ENCODE data around the gene SPEN. TPM values are rescaled to one million over a fixed set of nuclear protein-coding genes. Genes with fewer than 3 reads are reported as not detected.
A peak's percentile ranks its signal among the peaks of the same experiment; 100 is the strongest.

SPEN gene
- total and polyA plus RNA-seq, 10 of the 15 experiments (the other 5 are each of a cell fraction or from before 2014, with no cell fraction given), result 5.2 to 58.7 (median 20.1) TPM

- no peak for TF ChIP-seq ZBTB40 (IDR thresholded peaks at IDR 0.05; ENCODE audit: borderline replicate concordance)
- TF ChIP-seq TCF3 (IDR thresholded peaks at IDR 0.05; ENCODE audit: borderline replicate concordance, insufficient read depth, low read depth, low read length), result no peak
Measured at GRCh38 chr1:15942661-15943327, 95.3 kb downstream of the SPEN start (continued).

- peaks cover 10% of the 10 kb centered on the region for H3K4me1 ChIP-seq (ENCODE audit: control insufficient read depth, insufficient read depth, low read length)
- peaks cover 4% of the 10 kb centered on the region; the same call in 1 of the 2 replicates for H3K79me2 ChIP-seq (ENCODE audit: control insufficient read depth, insufficient read depth, low read length)
- ChIA-PET RAD21 (ENCODE audit: unreplicated experiment) (interaction anchor here (0.5 kb wide), 1 partner anchor 145 kb away, joined by 3 read pairs; no protein-coding TSS in a partner anchor), POLR2A (no interaction called here), CTCF (no interaction called here), SMC1A (ENCODE audit: uncharacterized antibody, unreplicated experiment) (no interaction called here)
- H4K20me1 ChIP-seq (ENCODE audit: control insufficient read depth, insufficient read depth), result no peaks in the 10 kb centered on the region
- H3K36me3 ChIP-seq (ENCODE audit: control insufficient read depth in 2 of 2, insufficient read depth in 2 of 2, low read length in 1 of 2), result peaks cover 14 to 81% of the 10 kb centered on the region in 2 experiments
- over 99% methylated on average over 27 of the region's 33 CpGs for WGBS (ENCODE audit: insufficient coverage, insufficient replicate concordance, low lambda C conversion rate, missing lambda C conversion rate)
- H3K4me3 ChIP-seq, result no peak overlapping the region
- ATAC-seq (no peak), DNase-seq (ENCODE audit: low read depth, low spot score) (no peak), FAIRE-seq (no peak)
- intact Hi-C loops (cut with micrococcal nuclease; ENCODE audit: unreplicated experiment), result loop anchor here (10.0 kb wide), 1 partner anchor 111 kb away; no protein-coding TSS in a partner anchor
- no peak overlapping the region for H3K9ac ChIP-seq (ENCODE audit: control insufficient read depth, insufficient read depth, low read length)
- no TSS peak for BruUV-seq (replicated peaks)
- no peaks in the 10 kb centered on the region for H3K27me3 ChIP-seq (replicated peaks in 1 of 2; ENCODE audit: control insufficient read depth in 2 of 2, insufficient read depth in 2 of 2, low read length in 1 of 2)
- H3K27ac ChIP-seq (ENCODE audit: control insufficient read depth, insufficient read depth), result no peak overlapping the region
- H3K9me3 ChIP-seq (replicated peaks; ENCODE audit: control insufficient read depth, insufficient read depth, low read length), result no peaks in the 10 kb centered on the region
- TF ChIP-seq POLR2A (IDR thresholded peaks at IDR 0.05; ENCODE audit: low read depth, low read length) (peak; percentile 41; the same call in 1 of the 2 replicates), KLF5 (IDR thresholded peaks at IDR 0.05; ENCODE audit: partially characterized antibody) (no peak), POLR2AphosphoS5 (IDR thresholded peaks at IDR 0.05; ENCODE audit: low read length) (peak; percentile 8; the same call in 1 of the 2 replicates)
- H3K4me2 ChIP-seq (ENCODE audit: control insufficient read depth, insufficient read depth), result no peak overlapping the region
- in situ Hi-C loops (cut with MboI), result no loop called here
- H2AFZ ChIP-seq (ENCODE audit: control insufficient read depth, low read depth, low read length), result no peak overlapping the region
Measured at GRCh38 chr1:15943328-15943991, 96.0 kb downstream of the SPEN start.
